ENCODE measurements around the gene KLHL29. TPM values are rescaled to one million over a fixed set of nuclear protein-coding genes. Genes with fewer than 3 reads are reported as not detected.

The KLHL29 gene
- total RNA-seq, 4 donors from 2014 or later, result 7.6 to 15.3 (median 8.4) TPM

- TF ChIP-seq CTCF (IDR thresholded peaks at IDR 0.05; ENCODE audit: low read depth), result no peak
Observed at GRCh38 chr2:23595601-23596251, 210.7 kb downstream of the KLHL29 start.

DNA sequence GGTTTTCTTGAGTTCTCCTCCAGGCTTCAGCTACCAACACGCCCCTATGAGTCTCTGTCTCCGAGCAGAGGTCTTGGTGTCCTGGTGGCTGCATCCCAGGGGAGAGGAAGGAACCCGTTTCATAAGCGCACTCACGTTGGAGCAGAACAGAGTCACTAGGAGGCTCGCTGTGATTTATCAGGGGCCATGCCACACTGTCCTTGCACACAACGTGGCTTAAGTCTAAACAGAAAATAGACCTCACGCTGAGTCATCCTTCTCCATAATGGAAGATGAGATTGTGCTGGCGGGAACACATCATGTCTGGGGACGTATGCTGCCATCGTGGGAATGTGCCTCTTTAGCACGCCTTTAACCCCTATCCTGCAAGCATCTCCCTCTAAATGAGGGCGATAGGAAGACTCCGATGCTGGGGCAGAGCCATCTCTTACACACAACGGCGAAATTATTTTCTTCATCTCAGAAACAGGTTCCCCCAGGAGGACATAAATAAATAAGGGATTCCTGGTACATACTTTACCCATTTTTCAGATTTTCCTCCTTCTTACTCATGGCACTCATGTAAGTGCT lies 211.4 kb downstream of the KLHL29 start:
- no peak for TF ChIP-seq CTCF (IDR thresholded peaks at IDR 0.05; ENCODE audit: low read depth)

GRCh38 chr2:23597687-23598086 lies 212.7 kb downstream of the KLHL29 start:
- TF ChIP-seq CTCF (IDR thresholded peaks at IDR 0.05; ENCODE audit: low read depth), result no peak

DNA sequence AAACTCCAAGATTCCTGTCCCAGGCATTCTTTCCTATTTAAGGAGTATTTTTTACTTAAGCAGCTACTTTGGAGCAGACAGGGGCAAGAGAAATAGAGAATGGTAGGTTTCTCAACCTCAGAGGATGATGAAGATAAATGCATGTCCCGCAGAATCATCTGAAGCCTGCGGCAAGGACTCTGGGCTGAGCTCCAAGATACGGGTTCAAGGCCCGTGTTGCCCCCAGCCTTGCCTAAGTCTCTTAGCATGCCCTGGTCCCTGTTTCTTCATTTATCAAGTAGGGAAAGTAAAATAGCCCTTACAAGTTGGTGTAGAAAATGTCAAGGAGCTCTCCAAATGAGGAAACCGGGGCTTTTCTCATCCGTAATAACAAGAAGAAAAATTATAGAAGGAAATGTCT lies 214.0 kb downstream of the KLHL29 start:
- no peak for TF ChIP-seq CTCF (IDR thresholded peaks at IDR 0.05; ENCODE audit: low read depth)

DNA sequence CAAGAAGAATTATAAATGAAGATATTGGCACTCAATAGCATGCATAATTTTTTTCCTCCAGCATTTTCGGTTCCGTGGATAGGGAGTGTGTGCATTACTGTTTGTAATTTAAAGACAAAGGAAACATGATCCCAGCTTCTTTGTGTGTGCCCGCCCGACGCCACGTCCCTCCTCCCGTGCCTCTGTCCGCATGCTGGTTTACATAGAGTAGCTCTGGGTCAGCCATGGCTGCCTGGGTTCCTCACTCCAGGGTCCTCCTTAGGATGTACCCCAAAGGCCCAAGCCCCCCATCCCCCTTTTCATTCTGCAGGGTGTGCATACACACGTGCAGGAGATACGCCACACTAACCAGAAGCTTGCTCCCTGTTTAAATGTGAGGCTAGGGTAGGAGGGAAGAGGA lies 214.7 kb downstream of the KLHL29 start:
- no peak for TF ChIP-seq CTCF (IDR thresholded peaks at IDR 0.05; ENCODE audit: low read depth)

DNA sequence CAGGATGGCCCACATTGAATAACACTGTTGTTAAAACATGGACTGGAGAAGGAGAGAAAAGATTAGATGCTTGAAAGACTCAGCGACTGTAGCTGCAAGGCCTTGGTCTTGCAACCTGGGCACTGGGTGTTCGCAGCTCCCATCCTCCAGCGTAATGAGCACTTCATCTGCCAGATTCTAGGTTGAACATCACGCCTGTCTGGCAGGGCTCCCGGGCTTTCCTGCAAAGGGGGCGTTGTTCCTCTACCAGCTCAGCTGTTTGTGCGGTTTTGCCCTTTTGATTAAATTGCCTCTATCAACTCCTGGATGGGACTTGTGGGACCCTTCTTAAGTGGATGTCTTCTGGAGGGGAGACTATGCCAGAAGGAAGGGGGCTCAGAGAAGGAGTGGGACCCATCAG lies 215.4 kb downstream of the KLHL29 start:
- no peak for TF ChIP-seq CTCF (IDR thresholded peaks at IDR 0.05; ENCODE audit: low read depth)

- no peak for TF ChIP-seq CTCF (IDR thresholded peaks at IDR 0.05; ENCODE audit: low read depth)
Observed at GRCh38 chr2:23601301-23601965, 216.5 kb downstream of the KLHL29 start.
